GM18505 (cell line): ENCODE measurements around the gene TOP3B.
"Not testable (repeated sequence)": the region's sequence is repeated elsewhere in the genome, so short reads cannot be mapped to it uniquely, and the experiment has no call there.

Source experiments
- ATAC-seq: cut with Tn5 transposase; IDR thresholded peaks from one replicate; pipeline ENCODE4 v1.9.1; 2021; ENCODE audit not compliant: unreplicated experiment
- POLR2A ChIP-seq: IDR thresholded peaks from 4 replicates; pipeline ENCODE4 v1.6.1; 2011; ENCODE audit warnings: borderline replicate concordance; ENCODE audit not compliant: insufficient read depth, insufficient read length; ENCODE audit errors: extremely low read depth

The TOP3B gene

DNA sequence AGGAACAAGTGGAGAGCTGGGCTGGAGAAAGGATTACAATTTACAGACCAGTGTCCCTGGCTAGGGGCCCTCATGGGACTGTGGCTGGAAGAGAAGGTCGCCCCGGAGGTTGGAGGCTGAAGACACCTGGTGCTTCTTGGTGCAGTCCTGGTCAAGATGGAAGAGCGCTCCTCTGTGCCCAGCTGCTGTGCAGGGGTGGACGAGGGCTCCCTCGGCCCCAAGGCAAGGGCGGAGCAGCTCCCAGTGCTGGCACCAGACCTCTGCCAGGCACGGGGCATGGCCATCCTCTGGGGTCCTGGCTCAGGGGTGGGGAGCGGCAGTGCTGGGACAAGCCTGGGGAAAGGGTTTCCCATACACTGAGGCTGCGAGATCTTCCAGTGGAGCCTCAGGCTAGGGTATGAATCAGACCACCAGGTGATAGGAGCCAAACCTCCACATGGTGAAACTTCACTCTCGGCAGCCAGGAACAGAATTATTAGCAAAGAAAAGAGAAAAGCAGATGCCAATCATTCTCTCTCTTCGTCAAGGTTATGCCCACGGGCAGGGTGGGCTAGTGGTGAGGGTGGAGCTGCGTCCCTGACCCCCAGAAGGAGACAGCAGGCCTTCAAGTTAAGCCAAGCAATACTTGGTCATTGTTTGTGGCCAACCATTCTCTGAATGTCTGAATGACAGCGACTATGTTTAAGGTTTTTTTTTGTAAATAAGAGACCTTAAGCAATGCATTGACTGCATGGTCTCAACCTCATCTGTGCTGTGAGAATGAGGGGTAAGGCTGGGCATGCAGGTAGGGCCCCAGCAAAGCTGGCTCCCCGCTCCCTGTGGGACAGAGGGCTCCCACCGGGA, 62.0 kb downstream of the TOP3B start:
- no peak for ATAC-seq

GRCh38 chr22:21919526-21920307, 62.9 kb downstream of the TOP3B start:
- no peak for ATAC-seq
- TF ChIP-seq POLR2A: no peak

More for the DNA sequence above, 62.0 kb downstream of the TOP3B start:
- no peak for TF ChIP-seq POLR2A

DNA sequence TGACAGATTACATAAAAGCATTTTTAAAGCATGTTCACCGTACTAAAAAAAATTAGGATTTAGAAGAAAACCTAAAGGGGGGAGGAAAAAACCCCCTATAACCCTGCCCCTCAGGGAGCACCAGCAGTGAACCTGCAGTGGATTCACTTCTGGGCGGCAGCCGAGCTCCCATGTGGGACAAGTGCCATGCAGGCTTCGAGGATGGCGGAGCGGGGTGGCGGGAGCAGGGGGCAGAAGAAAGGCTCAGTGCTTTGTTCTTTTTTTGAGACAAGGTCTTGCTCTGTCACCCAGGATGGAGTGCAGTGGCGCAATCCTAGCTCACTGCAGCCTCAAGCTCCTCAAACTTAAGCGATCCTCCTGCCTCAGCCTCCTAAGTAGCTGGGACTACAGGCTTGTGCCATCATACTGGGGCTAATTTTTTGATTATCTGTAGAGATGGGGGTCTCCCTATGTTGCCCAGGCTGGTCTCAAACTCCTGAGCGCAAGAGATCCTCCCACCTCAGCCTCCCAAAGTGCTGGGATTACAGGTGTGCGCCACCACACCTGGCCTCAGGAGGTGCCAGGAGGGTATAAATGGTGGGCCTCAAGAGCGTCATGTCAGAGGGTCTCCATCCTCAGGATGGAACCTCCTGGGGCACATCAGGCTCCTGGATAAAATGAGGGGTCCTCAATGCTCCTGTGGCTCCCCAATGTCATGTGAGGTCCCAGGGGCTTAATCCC, 64.0 kb downstream of the TOP3B start:
- TF ChIP-seq POLR2A: no peak
- no peak for ATAC-seq

GRCh38 chr22:21917959-21918261, 64.7 kb downstream of the TOP3B start:
- no peak for TF ChIP-seq POLR2A
- no peak for ATAC-seq

- ATAC-seq: no peak
Measured at GRCh38 chr22:21917181-21917958, 65.2 kb downstream of the TOP3B start.

DNA sequence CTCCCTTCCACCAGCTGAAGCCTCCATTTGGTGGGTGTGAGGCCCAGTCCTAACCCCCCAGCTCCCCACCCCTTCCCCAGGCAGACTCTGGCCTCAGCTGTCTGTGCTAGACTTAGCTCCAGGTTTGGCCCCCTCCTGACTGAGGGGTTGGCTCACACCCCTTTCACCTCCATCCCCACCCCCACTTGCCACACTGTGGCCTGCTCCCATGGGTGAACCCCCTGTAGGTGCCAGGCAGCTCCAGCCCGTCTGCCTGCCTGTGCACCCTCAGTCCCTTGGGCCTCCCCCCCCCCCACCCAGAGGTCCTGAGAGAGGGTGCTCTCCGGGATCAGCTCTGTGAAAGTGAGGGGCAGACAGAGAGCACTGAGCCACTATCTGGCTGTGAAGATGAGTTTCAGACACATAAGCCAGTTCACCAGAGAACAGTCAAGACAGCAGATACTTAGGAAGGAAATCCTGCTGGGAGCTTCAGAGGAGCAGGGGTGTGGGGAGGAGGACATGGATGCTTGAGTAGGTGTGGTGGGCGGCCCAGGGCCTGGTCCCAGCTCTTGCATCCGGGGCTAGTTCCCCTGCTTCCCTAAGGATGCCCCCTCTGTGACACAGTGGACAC, 66.2 kb downstream of the TOP3B start:
- TF ChIP-seq POLR2A: no peak
- ATAC-seq: no peak

More at GRCh38 chr22:21917181-21917958, 65.2 kb downstream of the TOP3B start:
- no peak for TF ChIP-seq POLR2A

- ATAC-seq: no peak
- TF ChIP-seq POLR2A: no peak
Measured at GRCh38 chr22:21915624-21916308, 66.8 kb downstream of the TOP3B start.

- ATAC-seq: not testable (repeated sequence)
Measured at GRCh38 chr22:21914033-21914642, 68.4 kb downstream of the TOP3B start.

GRCh38 chr22:21910367-21910766, 72.2 kb downstream of the TOP3B start:
- ATAC-seq: not testable (repeated sequence)

GRCh38 chr22:21909871-21910270, 72.7 kb downstream of the TOP3B start:
- ATAC-seq: no peak
- no peak for TF ChIP-seq POLR2A

GRCh38 chr22:21907638-21908522, 74.7 kb downstream of the TOP3B start:
- no peak for ATAC-seq
- no peak for TF ChIP-seq POLR2A
